ENCODE results near the gene MRPS18A. TPM values are rescaled to one million over a fixed set of nuclear protein-coding genes. Genes with fewer than 3 reads are reported as not detected.

The MRPS18A gene
- total and polyA plus RNA-seq, 9 of the 15 experiments (the other 6 are each of a cell fraction or from before 2014, with no cell fraction given) = 87.5 to 243 (median 125) TPM

DNA sequence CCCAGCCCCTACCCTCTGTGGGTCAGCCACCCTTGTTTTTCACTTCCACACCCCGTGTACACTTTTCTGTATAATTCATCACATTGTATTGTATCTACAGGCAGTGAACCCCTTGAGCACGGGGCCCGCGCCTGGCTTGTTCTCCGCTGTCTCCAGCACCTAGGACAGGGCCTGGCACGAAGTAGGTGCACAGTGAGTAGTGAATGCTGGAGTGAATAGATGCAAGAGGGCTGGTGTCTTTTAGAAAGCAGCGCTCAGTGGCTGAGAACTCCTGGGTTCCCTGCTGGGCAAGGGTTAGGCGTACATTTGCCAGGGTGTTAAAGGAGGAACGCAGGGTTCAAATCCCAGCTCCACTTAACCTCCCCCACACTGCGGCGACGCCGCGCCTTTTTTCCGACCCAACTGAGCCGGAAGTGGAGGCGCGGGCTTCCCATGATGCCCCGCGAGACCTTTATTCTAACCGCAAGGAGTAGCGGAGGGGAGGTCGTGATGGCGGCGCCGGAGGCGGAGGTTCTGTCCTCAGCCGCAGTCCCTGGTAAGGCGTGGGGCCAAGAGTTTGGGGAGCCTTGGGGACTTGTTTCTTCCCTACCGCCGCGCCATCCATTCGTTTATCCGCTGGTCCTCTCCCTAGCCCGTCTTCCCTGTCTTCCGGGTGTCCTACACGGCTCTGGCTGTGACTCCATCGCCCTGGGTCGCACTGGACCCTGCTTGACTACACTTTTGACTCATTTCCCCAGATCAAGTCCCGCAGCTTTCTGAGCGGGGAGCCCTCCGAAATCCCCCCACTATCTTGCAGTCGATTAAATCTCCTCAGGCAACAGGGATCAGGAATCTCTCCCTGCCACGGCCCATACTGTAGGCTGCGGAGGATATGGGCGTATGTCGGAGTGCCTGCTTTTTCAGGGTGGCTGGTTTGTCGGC, 51.9 kb downstream of the MRPS18A start, which contains the start of gene MAD2L1BP (continued):
- TF ChIP-seq, protein P1, sequence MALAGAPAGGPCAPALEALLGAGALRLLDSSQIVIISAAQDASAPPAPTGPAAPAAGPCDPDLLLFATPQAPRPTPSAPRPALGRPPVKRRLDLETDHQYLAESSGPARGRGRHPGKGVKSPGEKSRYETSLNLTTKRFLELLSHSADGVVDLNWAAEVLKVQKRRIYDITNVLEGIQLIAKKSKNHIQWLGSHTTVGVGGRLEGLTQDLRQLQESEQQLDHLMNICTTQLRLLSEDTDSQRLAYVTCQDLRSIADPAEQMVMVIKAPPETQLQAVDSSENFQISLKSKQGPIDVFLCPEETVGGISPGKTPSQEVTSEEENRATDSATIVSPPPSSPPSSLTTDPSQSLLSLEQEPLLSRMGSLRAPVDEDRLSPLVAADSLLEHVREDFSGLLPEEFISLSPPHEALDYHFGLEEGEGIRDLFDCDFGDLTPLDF (CRISPR knock-in tag; IDR thresholded peaks at IDR 0.05) = peak; percentile 81
- TF ChIP-seq JUND (IDR thresholded peaks at IDR 0.05; ENCODE audit: borderline replicate concordance, low read depth, low read length) (peak; percentile 64), JUND (tag; IDR thresholded peaks at IDR 0.05; ENCODE audit: borderline replicate concordance, low read depth, low read length) (peak; percentile 50; the same call in 2 of the 3 replicates), CBFA2T3 (IDR thresholded peaks at IDR 0.05) (peak; percentile 64), NFE2 (IDR thresholded peaks at IDR 0.05; ENCODE audit: low read depth) (peak; percentile 27), HMGN3 (IDR thresholded peaks at IDR 0.05; ENCODE audit: borderline replicate concordance, extremely low read depth, insufficient read length, low read depth, low read length) (peak; percentile 71), SMARCA5 (IDR thresholded peaks at IDR 0.05) (peak; percentile 62; the same call in 1 of the 2 replicates), TRIM28 (IDR thresholded peaks at IDR 0.05) (peak; percentile 64), YY1 (IDR thresholded peaks at IDR 0.05; ENCODE audit: borderline replicate concordance in 1 of 3, control insufficient read depth in 1 of 3, extremely low read depth in 1 of 3, insufficient read depth in 3 of 3, insufficient read length in 1 of 3, insufficient replicate concordance in 2 of 3, low read depth in 1 of 3, low read length in 2 of 3) (peak; percentile 57 to 96 (median 90)), ILK (tag; IDR thresholded peaks at IDR 0.05; ENCODE audit: borderline replicate concordance, low read depth) (no peak), NR2C2 (CRISPR knock-in tag; IDR thresholded peaks at IDR 0.05) (peak; percentile 52; the same call in 1 of the 2 replicates), NR2C2 (tag; IDR thresholded peaks at IDR 0.05) (no peak), TEAD1 (CRISPR knock-in tag; IDR thresholded peaks at IDR 0.05) (peak; percentile 37 to 70; a peak in 3 of 4 replicates)
- TF ChIP-seq, protein P2, sequence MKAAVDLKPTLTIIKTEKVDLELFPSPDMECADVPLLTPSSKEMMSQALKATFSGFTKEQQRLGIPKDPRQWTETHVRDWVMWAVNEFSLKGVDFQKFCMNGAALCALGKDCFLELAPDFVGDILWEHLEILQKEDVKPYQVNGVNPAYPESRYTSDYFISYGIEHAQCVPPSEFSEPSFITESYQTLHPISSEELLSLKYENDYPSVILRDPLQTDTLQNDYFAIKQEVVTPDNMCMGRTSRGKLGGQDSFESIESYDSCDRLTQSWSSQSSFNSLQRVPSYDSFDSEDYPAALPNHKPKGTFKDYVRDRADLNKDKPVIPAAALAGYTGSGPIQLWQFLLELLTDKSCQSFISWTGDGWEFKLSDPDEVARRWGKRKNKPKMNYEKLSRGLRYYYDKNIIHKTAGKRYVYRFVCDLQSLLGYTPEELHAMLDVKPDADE (conservative IDR thresholded peaks at IDR 0.05; ENCODE audit: control insufficient read depth, low read depth, low read length) = peak; percentile 71; the same call in 1 of the 2 replicates
- TF ChIP-seq, protein P3, sequence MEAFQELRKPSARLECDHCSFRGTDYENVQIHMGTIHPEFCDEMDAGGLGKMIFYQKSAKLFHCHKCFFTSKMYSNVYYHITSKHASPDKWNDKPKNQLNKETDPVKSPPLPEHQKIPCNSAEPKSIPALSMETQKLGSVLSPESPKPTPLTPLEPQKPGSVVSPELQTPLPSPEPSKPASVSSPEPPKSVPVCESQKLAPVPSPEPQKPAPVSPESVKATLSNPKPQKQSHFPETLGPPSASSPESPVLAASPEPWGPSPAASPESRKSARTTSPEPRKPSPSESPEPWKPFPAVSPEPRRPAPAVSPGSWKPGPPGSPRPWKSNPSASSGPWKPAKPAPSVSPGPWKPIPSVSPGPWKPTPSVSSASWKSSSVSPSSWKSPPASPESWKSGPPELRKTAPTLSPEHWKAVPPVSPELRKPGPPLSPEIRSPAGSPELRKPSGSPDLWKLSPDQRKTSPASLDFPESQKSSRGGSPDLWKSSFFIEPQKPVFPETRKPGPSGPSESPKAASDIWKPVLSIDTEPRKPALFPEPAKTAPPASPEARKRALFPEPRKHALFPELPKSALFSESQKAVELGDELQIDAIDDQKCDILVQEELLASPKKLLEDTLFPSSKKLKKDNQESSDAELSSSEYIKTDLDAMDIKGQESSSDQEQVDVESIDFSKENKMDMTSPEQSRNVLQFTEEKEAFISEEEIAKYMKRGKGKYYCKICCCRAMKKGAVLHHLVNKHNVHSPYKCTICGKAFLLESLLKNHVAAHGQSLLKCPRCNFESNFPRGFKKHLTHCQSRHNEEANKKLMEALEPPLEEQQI (IDR thresholded peaks at IDR 0.05) = no peak
- TF ChIP-seq, protein P4, sequence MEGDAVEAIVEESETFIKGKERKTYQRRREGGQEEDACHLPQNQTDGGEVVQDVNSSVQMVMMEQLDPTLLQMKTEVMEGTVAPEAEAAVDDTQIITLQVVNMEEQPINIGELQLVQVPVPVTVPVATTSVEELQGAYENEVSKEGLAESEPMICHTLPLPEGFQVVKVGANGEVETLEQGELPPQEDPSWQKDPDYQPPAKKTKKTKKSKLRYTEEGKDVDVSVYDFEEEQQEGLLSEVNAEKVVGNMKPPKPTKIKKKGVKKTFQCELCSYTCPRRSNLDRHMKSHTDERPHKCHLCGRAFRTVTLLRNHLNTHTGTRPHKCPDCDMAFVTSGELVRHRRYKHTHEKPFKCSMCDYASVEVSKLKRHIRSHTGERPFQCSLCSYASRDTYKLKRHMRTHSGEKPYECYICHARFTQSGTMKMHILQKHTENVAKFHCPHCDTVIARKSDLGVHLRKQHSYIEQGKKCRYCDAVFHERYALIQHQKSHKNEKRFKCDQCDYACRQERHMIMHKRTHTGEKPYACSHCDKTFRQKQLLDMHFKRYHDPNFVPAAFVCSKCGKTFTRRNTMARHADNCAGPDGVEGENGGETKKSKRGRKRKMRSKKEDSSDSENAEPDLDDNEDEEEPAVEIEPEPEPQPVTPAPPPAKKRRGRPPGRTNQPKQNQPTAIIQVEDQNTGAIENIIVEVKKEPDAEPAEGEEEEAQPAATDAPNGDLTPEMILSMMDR (IDR thresholded peaks at IDR 0.05 in 2 of 3, conservative IDR thresholded peaks at IDR 0.05 in 1 of 3; ENCODE audit: insufficient read depth in 2 of 3, low read depth in 1 of 3, low read length in 3 of 3) = peak in 1 of 3 experiments; percentile 29; a peak in 2 of 6 replicates
- TF ChIP-seq, protein P5, sequence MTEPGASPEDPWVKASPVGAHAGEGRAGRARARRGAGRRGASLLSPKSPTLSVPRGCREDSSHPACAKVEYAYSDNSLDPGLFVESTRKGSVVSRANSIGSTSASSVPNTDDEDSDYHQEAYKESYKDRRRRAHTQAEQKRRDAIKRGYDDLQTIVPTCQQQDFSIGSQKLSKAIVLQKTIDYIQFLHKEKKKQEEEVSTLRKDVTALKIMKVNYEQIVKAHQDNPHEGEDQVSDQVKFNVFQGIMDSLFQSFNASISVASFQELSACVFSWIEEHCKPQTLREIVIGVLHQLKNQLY (CRISPR knock-in tag; conservative IDR thresholded peaks at IDR 0.05) = peak in 1 of 2 experiments; percentile 23; a peak in 1 of 4 replicates
